HepG2 (cell line): ENCODE measurements around the gene RNF13. TPM values are rescaled to one million over a fixed set of nuclear protein-coding genes. Genes with fewer than 3 reads are reported as not detected.

Source experiments
- ARID2 ChIP-seq: sonication (generic); formaldehyde crosslinking; IDR thresholded peaks from 2 replicates; pipeline ENCODE4 v1.8.1; 2022; ENCODE audit warnings: mild to moderate bottlenecking, missing genetic modification reagents, borderline replicate concordance
- ASH2L ChIP-seq: fragments of 300-600, 200-600 bp; sonication (generic); IDR thresholded peaks from 2 replicates; pipeline ENCODE4 v1.7.0; 2017; ENCODE audit warnings: low read depth, mild to moderate bottlenecking, moderate library complexity, mixed read lengths, low read length; ENCODE audit not compliant: insufficient read length
- CREB1 ChIP-seq, 2 experiments: fragments of 450-650 bp in 1 of 2; IDR thresholded peaks; 2 replicates each; pipeline ENCODE4 v1.6.1; 2016 to 2017; ENCODE audit warnings: control low read depth in 1 of 2, mild to moderate bottlenecking in 1 of 2, missing compliant biosample characterization in 1 of 2, missing genetic modification characterization in 1 of 2
- CREBL2 ChIP-seq: sonication (generic); formaldehyde crosslinking; IDR thresholded peaks from 2 replicates; pipeline ENCODE4 v1.8.1; 2023; ENCODE audit warnings: missing genetic modification reagents, mild to moderate bottlenecking, borderline replicate concordance
- HDAC2 ChIP-seq: sonication (generic); formaldehyde crosslinking; IDR thresholded peaks from 2 replicates; pipeline ENCODE4 v1.4.0; 2020; ENCODE audit warnings: missing genetic modification reagents
- JUNB ChIP-seq: sonication (generic); formaldehyde crosslinking; IDR thresholded peaks from 2 replicates; pipeline ENCODE4 v1.8.0; 2022; ENCODE audit warnings: missing genetic modification reagents, mild to moderate bottlenecking, borderline replicate concordance
- MAF1 ChIP-seq: sonication (generic); formaldehyde crosslinking; IDR thresholded peaks from 2 replicates; pipeline ENCODE4 v1.5.0; 2020; ENCODE audit warnings: missing genetic modification reagents, borderline replicate concordance
- MTA3 ChIP-seq: sonication (generic); formaldehyde crosslinking; IDR thresholded peaks from 2 replicates; pipeline ENCODE4 v1.4.0; 2020; ENCODE audit warnings: missing genetic modification reagents
- NCOA2 ChIP-seq: sonication (generic); formaldehyde crosslinking; IDR thresholded peaks from 2 replicates; pipeline ENCODE4 v1.8.0; 2022; ENCODE audit warnings: inconsistent platforms
- NCOA5 ChIP-seq: sonication (generic); formaldehyde crosslinking; IDR thresholded peaks from 2 replicates; pipeline ENCODE4 v1.4.0; 2020; ENCODE audit warnings: missing genetic modification reagents
- POLR2AphosphoS5 ChIP-seq: IDR thresholded peaks from 2 replicates; pipeline ENCODE4 v1.6.1; 2012; ENCODE audit warnings: low read depth, low read length
- TCF12 ChIP-seq, 2 experiments: fragments of 450-650 bp in 1 of 2; sonication (generic) in 1 of 2; formaldehyde crosslinking in 1 of 2; IDR thresholded peaks; 2 replicates each; pipeline versions ENCODE4 v1.6.1 to v1.8.0; 2017 to 2022; ENCODE audit warnings: antibody characterized with exemption in 1 of 2, mild to moderate bottlenecking in 1 of 2, missing genetic modification reagents in 1 of 2, moderate library complexity in 1 of 2
- ZBTB37 ChIP-seq: sonication (generic); formaldehyde crosslinking; IDR thresholded peaks from 2 replicates; pipeline ENCODE4 v1.4.0; 2020; ENCODE audit warnings: mild to moderate bottlenecking, missing genetic modification reagents
- ZFYVE20 ChIP-seq: sonication (generic); formaldehyde crosslinking; IDR thresholded peaks from 2 replicates; pipeline ENCODE4 v1.8.0; 2023; ENCODE audit warnings: low read depth, mild to moderate bottlenecking, moderate library complexity, missing genetic modification reagents, borderline replicate concordance
- ZHX1 ChIP-seq: sonication (generic); formaldehyde crosslinking; IDR thresholded peaks from 2 replicates; pipeline ENCODE4 v1.8.1; 2022; ENCODE audit warnings: low read depth, mild to moderate bottlenecking, missing genetic modification reagents
- ZKSCAN5 ChIP-seq: sonication (generic); formaldehyde crosslinking; IDR thresholded peaks from 2 replicates; pipeline ENCODE4 v1.5.1; 2020; ENCODE audit warnings: mild to moderate bottlenecking, missing genetic modification reagents
- ZNF276 ChIP-seq: sonication (generic); formaldehyde crosslinking; IDR thresholded peaks from 2 replicates; pipeline ENCODE4 v1.4.0; 2020; ENCODE audit warnings: mild to moderate bottlenecking, low read depth, missing genetic modification reagents
- ZNF710 ChIP-seq: sonication (generic); formaldehyde crosslinking; IDR thresholded peaks from 2 replicates; pipeline ENCODE4 v1.5.0; 2020; ENCODE audit warnings: mild to moderate bottlenecking, missing genetic modification reagents, borderline replicate concordance
- ZNF761 ChIP-seq: sonication (generic); formaldehyde crosslinking; conservative IDR thresholded peaks from 2 replicates; pipeline ENCODE4 v1.4.0; 2020; ENCODE audit warnings: mild to moderate bottlenecking, missing genetic modification reagents
- polyA plus RNA-seq, 8 experiments: library from polyadenylated mRNA; depleted of rRNA in 3 of 8; stranded (reverse) in 7 of 8; unstranded in 1 of 8; fragments of >200 nt; fragmentation: Illumina TruSeq in 4 of 8; extraction: Trizol in 4 of 8; gene quantifications; 2 replicates each; pipeline versions ENCODE4 v1.2.1 to v1.2.3, GENCODE V29; 2011 to 2016; ENCODE audit warnings: low read depth in 4 of 8, missing spikeins in 1 of 8, mixed read lengths in 1 of 8; ENCODE audit not compliant: insufficient read depth in 1 of 8
- total RNA-seq, 5 experiments: library from RNA; depleted of rRNA; stranded (reverse); fragments of >200 nt; fragmentation: Illumina TruSeq; extraction: Trizol; gene quantifications; 2 replicates each; pipeline ENCODE4 v1.2.3, GENCODE V29; 2016; ENCODE audit warnings: low read depth in 1 of 5

Gene RNF13
- total and polyA plus RNA-seq, 2 of the 13 experiments (the other 11 are each of a cell fraction or from before 2014, with no cell fraction given) = 39.8 to 46.0 TPM

GRCh38 chr3:149813367-149814281 lies 609 bp downstream of the RNF13 start (continued):
- TF ChIP-seq ZHX1 (CRISPR knock-in tag) (no peak), TCF12 (IDR thresholded peaks at IDR 0.05) (no peak), TCF12 (CRISPR knock-in tag; IDR thresholded peaks at IDR 0.05) (0 out of 2 replicates have a peak, but pooled peaks have one; percentile 27), NCOA5 (CRISPR knock-in tag) (no peak), CREBL2 (CRISPR knock-in tag) (no peak), ZFYVE20 (no peak), JUNB (CRISPR knock-in tag) (no peak), ASH2L (peak; percentile 50), ZBTB37 (CRISPR knock-in tag) (no peak), ARID2 (no peak), POLR2AphosphoS5 (no peak), MAF1 (CRISPR knock-in tag) (no peak), NCOA2 (CRISPR knock-in tag) (no peak), HDAC2 (peak; percentile 6; the same call in 1 of the 2 replicates), ZNF761 (CRISPR knock-in tag) (0 out of 2 replicates have a peak, but pooled peaks have one; percentile 66), CREB1 (IDR thresholded peaks at IDR 0.05) (no peak), CREB1 (CRISPR knock-in tag; IDR thresholded peaks at IDR 0.05) (no peak), ZKSCAN5 (CRISPR knock-in tag) (no peak), MTA3 (CRISPR knock-in tag) (no peak), ZNF710 (CRISPR knock-in tag) (no peak), ZNF276 (no peak)
